NCI-H146 treated with DMSO at 0.1 percent for 48 hours (cell line): ENCODE results near the gene PICK1.

Experiments
- DNase-seq: peaks from one replicate; lab custom pipeline; 2025; ENCODE audit not compliant: unreplicated experiment; lab: John Stamatoyannopoulos, UW

The PICK1 gene

GRCh38 chr22:38087855-38088254 lies 30.7 kb downstream of the PICK1 start:
- no peak for DNase-seq

DNA sequence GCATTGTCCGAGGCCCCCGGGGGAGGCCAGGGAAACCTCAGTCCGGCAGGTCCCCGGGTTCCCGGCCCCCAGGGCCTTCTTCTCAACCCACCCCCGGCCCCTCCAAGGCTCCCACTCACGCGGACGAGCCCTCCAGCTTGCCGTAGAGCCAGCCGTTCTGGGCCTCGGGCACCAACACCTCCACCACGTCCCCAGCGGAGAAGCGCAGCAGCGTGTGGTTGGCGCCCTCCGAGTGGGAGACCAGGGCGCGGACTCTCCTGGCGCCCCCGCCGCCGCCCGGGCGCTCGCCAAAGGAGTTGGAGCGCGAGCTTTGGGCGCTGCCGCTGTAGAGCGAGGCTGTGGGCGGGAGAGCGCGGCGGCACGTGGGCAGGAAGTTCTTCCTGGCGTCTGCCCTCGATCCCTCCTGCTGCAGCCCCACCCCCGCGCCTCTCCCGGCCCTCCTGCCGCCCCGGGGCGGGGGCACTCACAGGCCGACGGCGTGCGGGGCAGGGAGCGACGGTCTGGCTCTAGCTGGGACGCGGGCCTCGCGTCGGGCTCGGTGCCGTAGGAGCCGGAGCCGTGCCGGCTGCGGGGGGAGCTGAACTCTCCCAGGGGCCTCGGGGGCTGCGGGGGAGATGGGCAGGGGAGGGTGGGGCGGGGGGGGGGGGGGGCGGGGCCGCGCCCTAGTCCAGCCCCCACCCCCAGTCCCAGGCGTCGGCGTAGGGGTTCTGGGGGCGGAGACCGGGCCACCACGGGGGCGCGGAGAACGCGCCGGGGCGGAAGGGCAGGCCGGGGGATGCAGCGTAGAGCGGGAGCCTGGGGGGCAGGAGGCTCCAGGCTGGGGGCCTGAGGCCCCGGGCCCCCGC lies 31.6 kb downstream of the PICK1 start:
- no peak for DNase-seq

DNA sequence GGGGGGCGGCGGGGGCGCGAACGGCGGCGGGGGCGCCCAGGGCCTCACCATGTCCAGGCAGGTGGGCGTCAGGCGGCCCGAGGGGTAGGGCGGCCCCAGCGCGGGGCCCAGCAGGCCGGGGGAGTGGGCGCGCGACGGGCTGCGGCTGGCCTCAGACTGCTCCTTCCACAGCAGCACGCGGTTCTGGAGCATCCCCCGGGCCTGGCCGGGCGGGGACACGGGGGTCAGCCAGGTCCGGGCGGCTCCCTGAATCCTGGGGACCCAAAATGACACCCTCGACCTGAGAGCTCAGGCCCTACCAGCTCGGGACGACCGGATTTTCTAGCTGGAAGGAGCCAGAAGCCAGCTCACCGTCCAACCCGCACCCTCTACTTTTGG lies 32.3 kb downstream of the PICK1 start:
- no peak for DNase-seq

GRCh38 chr22:38097058-38097457 lies 39.9 kb downstream of the PICK1 start:
- DNase-seq: no peak

DNA sequence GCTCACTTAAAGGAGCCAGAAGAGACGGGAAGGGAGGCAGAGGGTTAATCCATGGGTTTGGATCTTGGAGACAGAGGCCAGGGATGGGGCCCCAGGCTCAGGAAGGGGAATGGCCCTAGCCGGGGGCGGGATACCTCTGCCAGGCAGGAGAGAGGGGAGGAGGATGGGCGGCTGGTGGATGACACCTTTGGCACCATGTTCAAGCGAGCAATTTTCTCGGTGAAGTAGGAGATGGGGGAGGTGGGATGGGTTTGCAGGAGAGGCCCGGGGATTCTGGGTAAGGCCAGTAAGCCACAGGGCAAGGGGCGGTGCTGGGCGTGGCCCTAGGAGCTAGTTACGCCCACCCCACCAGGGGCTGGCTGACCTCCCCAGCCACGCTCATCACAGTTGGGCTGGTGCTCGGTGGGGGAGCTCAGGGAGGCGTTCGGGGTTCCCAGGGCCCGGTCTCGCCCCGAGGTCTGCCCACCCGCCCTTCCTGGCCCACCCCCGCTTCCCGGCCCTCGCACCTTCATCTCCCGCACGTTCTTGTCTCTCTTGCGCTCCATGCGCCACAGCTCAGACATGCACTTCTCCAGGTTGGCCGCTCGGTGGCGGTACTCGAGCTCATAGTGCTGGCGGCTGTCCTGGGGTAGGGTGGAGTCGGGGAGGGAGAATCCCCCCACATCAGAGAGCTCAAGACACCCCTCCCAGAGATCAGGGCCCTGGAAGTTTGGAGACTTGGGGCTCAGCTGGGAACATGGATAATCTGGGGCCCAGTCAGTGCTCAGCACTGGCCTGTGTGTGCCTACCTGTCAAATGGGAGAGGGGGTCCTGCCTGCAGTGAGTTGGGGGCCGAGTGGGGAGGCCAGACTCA lies 40.6 kb downstream of the PICK1 start:
- no peak for DNase-seq

DNA sequence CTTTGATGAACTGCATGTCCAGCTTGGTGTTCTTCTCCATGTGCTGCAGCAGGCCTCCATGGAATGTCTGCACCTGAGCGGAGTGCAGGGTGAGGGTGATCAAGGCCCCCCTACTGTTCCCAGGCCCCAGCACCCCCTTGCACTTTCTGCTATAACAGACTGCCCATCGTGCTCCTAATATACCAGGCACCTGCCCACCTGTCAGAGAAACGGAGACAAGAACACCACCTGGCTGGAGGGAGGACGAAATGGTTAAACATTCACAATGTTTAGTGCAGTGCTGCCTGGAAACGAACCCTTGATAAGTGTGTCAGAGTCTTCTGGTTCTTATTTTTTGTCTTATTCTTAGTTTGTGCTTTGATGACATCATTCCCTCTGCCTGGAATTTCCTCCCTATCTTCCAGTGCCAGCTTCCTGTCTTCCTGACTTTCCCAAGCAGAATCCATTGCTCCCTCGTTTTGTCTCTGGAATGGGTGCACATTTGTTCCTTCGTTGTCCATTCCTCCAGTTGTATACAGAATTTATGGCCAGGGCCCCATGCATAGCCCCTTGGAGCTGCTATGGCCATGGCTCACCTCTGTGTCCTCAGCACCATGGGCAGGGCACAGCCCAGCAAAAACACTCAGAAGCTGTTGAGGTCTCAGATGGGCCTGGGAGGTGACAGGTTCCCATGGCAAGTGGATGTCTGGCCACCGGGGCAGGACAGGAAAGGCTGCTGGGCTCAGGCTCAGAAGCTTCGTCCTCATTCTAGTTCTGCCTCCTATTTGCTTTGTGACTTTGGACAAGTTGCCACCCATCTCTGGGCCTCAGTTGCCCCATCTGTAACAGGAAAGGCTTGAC lies 41.4 kb downstream of the PICK1 start:
- no peak for DNase-seq

- DNase-seq: no peak
Measured at GRCh38 chr22:38103641-38104040, 46.4 kb downstream of the PICK1 start.

GRCh38 chr22:38104084-38104483 lies 46.9 kb downstream of the PICK1 start:
- DNase-seq: no peak

DNA sequence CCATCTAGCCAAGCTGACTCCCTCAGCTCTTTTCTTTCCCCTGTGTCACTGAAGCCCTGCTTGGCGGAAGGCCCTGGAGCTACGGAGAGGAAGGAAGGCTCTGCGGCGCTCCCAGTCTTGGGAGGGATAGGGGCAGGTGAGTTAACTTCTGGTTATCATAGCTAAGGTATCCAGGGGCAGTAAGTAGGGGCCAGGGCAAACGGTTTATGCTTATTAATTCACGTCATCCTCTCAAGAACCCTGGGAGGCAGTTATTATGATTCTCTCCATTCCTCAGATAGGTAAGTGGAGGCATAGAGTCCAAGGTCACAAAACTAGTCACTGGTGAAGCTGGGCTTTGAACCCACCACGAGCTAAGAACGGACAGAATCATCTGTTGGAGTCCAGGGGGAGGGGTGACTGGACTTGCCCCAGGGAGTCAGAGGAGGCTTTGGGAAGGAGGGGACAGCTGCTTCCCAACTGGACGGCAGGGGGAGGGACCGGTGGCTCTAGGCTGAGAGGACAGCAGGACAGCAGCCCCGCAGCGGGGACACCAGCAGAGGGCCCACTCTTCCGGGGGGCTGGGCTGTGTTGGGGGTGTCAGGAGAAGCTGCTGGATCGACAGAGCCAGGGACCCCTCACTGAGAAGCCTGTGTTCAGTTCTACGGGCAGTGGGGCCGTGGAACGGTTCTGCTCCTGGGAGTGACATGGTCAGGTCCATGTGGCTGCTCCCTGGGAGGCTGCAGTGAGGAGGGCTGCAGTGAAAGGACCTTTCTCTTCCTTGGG lies 49.8 kb downstream of the PICK1 start:
- no peak for DNase-seq

DNA sequence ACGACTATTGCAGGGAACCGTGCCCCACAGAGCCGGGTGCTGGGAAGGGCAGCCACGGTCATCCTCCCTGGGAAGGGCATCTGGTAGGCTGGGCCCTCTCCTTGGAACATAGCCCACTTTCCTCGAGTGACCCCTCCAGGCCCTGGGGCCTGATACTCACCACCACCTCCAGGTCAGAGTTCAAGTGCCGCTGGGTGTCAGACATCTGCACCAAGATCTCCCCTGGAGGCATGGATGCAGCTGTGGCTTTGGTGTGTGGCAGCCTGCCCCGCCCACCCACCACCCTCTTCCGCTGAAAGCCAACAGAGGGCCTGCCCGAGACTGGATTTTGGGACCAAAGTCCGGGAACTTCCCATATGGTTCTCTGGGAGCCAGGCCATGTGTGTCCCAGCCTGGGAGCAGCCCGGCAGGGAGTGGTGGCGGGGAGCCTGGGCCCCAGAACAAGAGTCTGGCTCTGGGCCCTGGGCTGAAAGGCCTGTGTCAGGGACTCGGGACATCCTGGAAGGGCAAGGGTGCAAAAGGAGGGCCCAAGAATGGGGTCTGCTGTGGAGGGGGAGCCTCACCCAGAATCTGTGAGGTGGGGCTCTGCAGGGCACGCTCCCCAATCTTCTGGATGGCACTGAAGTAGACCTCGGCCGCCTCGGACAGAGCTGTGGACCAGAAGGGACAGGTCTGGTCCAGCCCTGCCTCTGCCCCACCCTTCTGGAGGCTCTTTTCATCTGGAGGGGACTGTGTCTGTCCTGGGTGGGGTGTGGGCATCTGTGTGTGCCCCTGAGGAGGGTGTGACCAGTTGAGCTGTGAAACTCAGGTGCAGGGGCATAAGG lies 50.7 kb downstream of the PICK1 start:
- DNase-seq: no peak

- no peak for DNase-seq
Measured at GRCh38 chr22:38108561-38109319, 51.5 kb downstream of the PICK1 start.

DNA sequence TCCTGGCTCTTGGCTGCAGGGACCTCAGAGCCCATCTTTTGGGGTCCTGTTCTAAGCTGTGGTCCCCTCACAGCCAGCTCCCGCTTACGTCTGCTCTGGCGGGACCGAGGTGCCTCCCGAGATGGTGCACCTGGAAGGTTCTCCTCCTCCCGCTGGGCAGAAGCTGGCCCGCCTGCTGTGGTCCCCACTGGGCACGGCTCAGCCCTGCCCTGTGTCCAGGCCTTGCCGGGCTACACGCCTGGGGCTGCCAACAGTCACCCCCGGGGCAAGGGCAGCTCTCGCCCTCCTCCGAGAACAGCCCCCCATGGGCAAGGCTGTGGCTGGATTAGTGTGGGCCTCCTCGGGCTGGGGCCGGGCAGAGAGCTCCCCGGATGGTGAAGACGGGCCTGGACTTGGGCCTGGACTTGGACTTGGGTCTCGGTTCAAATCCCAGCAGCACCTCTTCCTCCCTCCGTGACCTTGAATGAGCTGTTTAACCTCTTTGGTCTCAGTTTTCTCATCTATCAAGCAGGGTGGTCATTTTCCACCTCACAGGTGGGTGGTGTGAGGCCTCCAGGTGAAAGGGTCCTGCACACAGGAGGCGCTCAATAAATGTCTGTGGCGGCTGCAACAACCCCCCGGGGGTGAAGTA lies 52.3 kb downstream of the PICK1 start:
- DNase-seq: no peak

DNA sequence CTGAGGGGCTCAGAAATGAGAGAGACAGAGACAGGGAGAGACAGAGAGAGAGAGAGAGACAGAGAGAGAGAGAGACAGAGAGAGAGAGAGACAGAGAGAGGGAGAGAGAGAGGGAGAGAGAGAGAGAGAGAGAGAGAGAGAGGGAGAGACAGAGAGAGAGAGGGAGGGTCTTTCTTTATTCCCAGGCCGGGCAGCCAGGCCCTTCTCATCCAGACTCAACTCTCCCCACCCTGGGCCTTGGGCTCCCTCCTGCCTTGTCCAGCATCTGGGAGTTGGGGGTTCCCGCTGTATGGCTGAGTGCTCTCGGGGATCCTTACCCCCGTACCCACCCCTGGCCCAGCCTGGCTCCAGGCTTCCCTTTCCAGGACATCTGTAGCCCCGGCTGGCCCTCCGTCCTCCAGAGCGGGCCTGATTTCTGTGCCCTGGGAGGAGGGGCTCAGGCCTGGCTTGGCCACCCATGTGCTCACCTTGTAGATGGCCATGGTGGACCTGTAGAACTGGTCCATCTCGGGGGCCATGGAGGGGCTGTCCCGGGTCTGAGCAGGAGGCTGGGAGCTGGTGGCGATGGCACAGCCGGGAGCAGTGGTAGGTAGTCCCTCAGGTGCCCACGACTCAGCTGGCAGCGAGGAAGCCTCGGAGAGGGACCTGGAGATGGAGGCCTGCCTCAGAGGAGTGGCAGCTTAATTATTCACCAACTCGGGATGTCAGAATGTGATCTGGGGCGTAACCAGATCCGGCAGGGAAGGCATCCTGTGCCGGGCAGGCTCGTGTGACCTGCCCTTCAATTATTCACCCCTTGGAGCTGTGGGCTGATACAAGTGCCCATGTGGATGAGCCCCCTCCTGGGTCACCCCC lies 53.0 kb downstream of the PICK1 start, which contains the start of gene BAIAP2L2:
BAIAP2L2 (minus strand) TSS at position 677 of the 855 bp plus-strand sequence; CDS start at position 518, 159 bp downstream.
- no peak for DNase-seq

DNA sequence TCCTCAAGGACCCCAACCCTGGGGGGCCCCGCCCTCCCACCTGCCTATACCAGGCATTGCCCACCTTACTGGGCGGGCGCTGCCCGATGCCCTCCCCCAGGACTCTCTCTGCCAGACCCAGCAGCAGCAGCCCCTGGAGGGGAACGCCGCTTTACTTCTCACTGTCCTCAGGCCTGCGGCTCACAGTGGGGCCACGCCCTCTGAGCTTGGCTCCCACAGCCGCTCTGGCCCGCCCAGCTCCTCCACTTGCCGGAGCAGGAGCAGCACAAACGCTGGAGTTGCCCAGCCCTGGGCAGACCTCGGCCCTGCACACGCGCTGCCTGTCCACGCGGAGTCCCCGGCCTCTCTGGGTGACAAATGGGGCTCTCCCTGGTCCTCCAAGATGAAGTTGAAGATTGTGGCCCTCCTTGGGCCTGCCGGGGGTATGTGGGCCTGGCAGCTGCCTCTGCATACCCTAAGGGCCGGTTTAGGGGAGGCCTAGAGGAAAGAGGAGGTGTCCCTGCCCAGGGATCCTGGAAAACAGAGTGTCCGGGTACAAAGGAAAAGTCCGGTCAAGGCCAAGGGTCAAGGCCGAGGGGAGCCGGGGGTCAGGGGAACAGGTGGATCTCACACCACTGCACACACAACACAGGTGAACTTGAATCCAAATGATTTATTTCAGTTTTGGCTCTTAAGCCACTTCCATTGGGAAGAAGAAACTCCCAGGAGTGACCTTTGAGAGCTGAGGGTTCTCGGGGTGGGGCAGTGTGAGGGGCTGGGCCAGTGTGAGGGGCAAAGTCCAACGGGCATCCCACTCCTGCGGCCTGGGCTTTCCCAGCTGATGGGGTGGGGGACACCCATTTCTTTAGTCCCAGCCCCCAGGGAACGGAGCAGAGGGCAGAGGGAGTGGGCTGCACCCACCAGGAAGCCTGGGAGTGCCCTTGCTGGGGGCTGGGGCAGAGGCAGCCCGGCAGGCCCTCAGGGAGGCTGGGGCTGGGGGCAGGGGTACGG lies 54.0 kb downstream of the PICK1 start:
- DNase-seq: no peak

GRCh38 chr22:38111925-38112355 lies 54.7 kb downstream of the PICK1 start:
- no peak for DNase-seq

DNA sequence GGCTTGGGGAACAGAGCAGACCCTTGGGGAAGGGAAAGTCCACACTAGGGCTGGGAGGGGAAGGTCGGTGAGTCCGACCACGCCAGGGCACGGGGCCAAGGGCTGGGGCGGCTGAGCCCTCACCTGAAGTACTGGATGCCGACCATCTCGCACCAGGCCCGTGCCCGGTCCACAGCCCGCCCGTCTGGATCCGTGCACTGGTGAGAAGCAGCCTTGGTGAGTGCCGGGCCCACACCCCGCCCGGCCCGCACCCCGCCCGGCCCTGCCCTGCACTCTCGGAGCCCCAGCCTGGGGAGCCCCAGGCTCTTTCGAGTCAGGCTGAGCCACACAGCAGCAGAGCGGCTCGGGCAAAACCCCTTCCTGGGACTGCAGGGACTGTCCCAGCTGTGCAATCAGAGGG lies 55.2 kb downstream of the PICK1 start:
- no peak for DNase-seq
